H9 (cell line): ENCODE results near the gene THOC7. TPM values are rescaled to one million over a fixed set of nuclear protein-coding genes. Genes with fewer than 3 reads are reported as not detected.

Experiments used
- DNase-seq: peaks from one replicate; pipeline ENCODE4 v3.0.0-alpha.2; 2017
- H2AFZ ChIP-seq: one replicate; pipeline ENCODE4 v1.6.1; 2013; ENCODE audit warnings: mild to moderate bottlenecking, low read length, control low read depth, moderate library complexity
- H2AK5ac ChIP-seq: 2 replicates; pipeline ENCODE4 v1.6.1; 2013; ENCODE audit warnings: low read length, control low read depth, mixed read lengths; ENCODE audit not compliant: insufficient read length
- H2BK120ac ChIP-seq: one replicate; pipeline ENCODE4 v1.6.1; 2013; ENCODE audit warnings: low read depth, mild to moderate bottlenecking, low read length, control low read depth, inconsistent platforms; ENCODE audit not compliant: poor library complexity, severe bottlenecking
- H2BK12ac ChIP-seq: 2 replicates; pipeline ENCODE4 v1.6.1; 2013; ENCODE audit warnings: low read length, control low read depth, mixed read lengths, low read depth; ENCODE audit not compliant: insufficient read length
- H2BK15ac ChIP-seq: 2 replicates; pipeline ENCODE4 v1.6.1; 2013; ENCODE audit warnings: low read depth, low read length, control low read depth
- H2BK20ac ChIP-seq: one replicate; pipeline ENCODE4 v1.6.1; 2013; ENCODE audit warnings: low read depth, mild to moderate bottlenecking, low read length, control low read depth, inconsistent platforms; ENCODE audit not compliant: poor library complexity, severe bottlenecking
- H2BK5ac ChIP-seq: 2 replicates; pipeline ENCODE4 v1.6.1; 2013; ENCODE audit warnings: low read length, control low read depth, mixed read lengths; ENCODE audit not compliant: insufficient read length
- H3K14ac ChIP-seq: 2 replicates; pipeline ENCODE4 v1.6.1; 2013; ENCODE audit warnings: low read length, control low read depth; ENCODE audit not compliant: insufficient read depth
- H3K18ac ChIP-seq: 2 replicates; pipeline ENCODE4 v1.6.1; 2013; ENCODE audit warnings: low read depth, mild to moderate bottlenecking, mixed read lengths, low read length, control low read depth; ENCODE audit not compliant: insufficient read length
- H3K23ac ChIP-seq: 2 replicates; pipeline ENCODE4 v1.6.1; 2013; ENCODE audit warnings: low read length, control low read depth, mixed read lengths, low read depth; ENCODE audit not compliant: insufficient read length
- H3K23me2 ChIP-seq: 2 replicates; pipeline ENCODE4 v1.6.1; 2013; ENCODE audit warnings: low read depth, mild to moderate bottlenecking, mixed read lengths, low read length, control low read depth; ENCODE audit not compliant: insufficient read length, poor library complexity, severe bottlenecking
- H3K27ac ChIP-seq: 2 replicates; pipeline ENCODE4 v1.5.1; 2013; ENCODE audit warnings: low read length, control low read depth, mixed read lengths, low read depth; ENCODE audit not compliant: insufficient read length
- H3K27me3 ChIP-seq: 2 replicates; pipeline ENCODE4 v1.6.1; 2013; ENCODE audit warnings: low read length, control low read depth, inconsistent platforms; ENCODE audit not compliant: insufficient read depth
- H3K4ac ChIP-seq: 2 replicates; pipeline ENCODE4 v1.6.1; 2013; ENCODE audit warnings: low read depth, mild to moderate bottlenecking, control low read depth, inconsistent platforms, low read length, moderate library complexity
- H3K4me1 ChIP-seq: 2 replicates; pipeline ENCODE4 v1.6.1; 2013; ENCODE audit warnings: low read length, control low read depth, inconsistent platforms; ENCODE audit not compliant: insufficient read depth
- H3K4me2 ChIP-seq: 2 replicates; pipeline ENCODE4 v1.6.1; 2013; ENCODE audit warnings: low read length, control low read depth, mixed read lengths; ENCODE audit not compliant: insufficient read length, insufficient read depth
- H3K56ac ChIP-seq: 2 replicates; pipeline ENCODE4 v1.6.1; 2013; ENCODE audit warnings: low read depth, mild to moderate bottlenecking, mixed read lengths, low read length, control low read depth; ENCODE audit not compliant: insufficient read length
- H3K79me1 ChIP-seq: 2 replicates; pipeline ENCODE4 v1.6.1; 2013; ENCODE audit warnings: low read depth, mild to moderate bottlenecking, moderate library complexity, low read length, control low read depth, inconsistent platforms; ENCODE audit not compliant: insufficient read depth, poor library complexity, severe bottlenecking
- H3K79me2 ChIP-seq: 2 replicates; pipeline ENCODE4 v1.6.1; 2013; ENCODE audit warnings: low read length, control low read depth, inconsistent platforms; ENCODE audit not compliant: insufficient read depth
- H3K9ac ChIP-seq: 2 replicates; pipeline ENCODE4 v1.6.1; 2013; ENCODE audit warnings: low read length, control low read depth, mixed read lengths; ENCODE audit not compliant: insufficient read length; ENCODE audit errors: extremely low read depth
- H3K9me3 ChIP-seq: one replicate; pipeline ENCODE4 v1.6.1; 2013; ENCODE audit warnings: low read depth, low read length, inconsistent platforms; ENCODE audit not compliant: control insufficient read depth
- H3T11ph ChIP-seq: one replicate; pipeline ENCODE4 v1.6.1; 2013; ENCODE audit warnings: mild to moderate bottlenecking, low read length, control low read depth, inconsistent platforms
- H4K20me1 ChIP-seq: one replicate; pipeline ENCODE4 v1.6.1; 2013; ENCODE audit not compliant: control insufficient read depth, insufficient read length, insufficient read depth
- H4K5ac ChIP-seq: 2 replicates; pipeline ENCODE4 v1.6.1; 2013; ENCODE audit warnings: low read depth, mild to moderate bottlenecking, mixed read lengths, low read length, control low read depth; ENCODE audit not compliant: insufficient read length
- H4K8ac ChIP-seq: replicated peaks from 2 replicates; pipeline ENCODE4 v1.6.1; 2013; ENCODE audit warnings: low read length, control low read depth, mixed read lengths, low read depth; ENCODE audit not compliant: insufficient read length
- H4K91ac ChIP-seq: 2 replicates; pipeline ENCODE4 v1.6.1; 2013; ENCODE audit warnings: low read depth, mild to moderate bottlenecking, moderate library complexity, mixed read lengths, low read length, control low read depth; ENCODE audit not compliant: insufficient read length
- H3K27ac Mint-ChIP-seq, 3 experiments: 2 replicates in 2 of 3; 3 replicates in 1 of 3; pipeline ENCODE4 v1.8.0; 2020 to 2021; ENCODE audit warnings: mixed read lengths in 3 of 3, mild to moderate bottlenecking in 1 of 3, moderate library complexity in 1 of 3
- H3K27me3 Mint-ChIP-seq: 2 replicates; pipeline ENCODE4 v1.8.0; 2021; ENCODE audit warnings: low read depth, mild to moderate bottlenecking, moderate library complexity, mixed read lengths
- H3K36me3 Mint-ChIP-seq, 3 experiments: 2 replicates in 2 of 3; 3 replicates in 1 of 3; pipeline ENCODE4 v1.8.0; 2020 to 2021; ENCODE audit warnings: low read depth in 3 of 3, mixed read lengths in 3 of 3; ENCODE audit not compliant: insufficient read depth in 1 of 3
- H3K4me1 Mint-ChIP-seq, 2 experiments: 2 replicates each; pipeline ENCODE4 v1.8.0; 2020; ENCODE audit warnings: mixed read lengths in 2 of 2
- H3K4me3 Mint-ChIP-seq, 2 experiments: 2 replicates in 1 of 2; 3 replicates in 1 of 2; pipeline ENCODE4 v1.8.0; 2020 to 2021; ENCODE audit warnings: mild to moderate bottlenecking in 2 of 2, mixed read lengths in 2 of 2, moderate library complexity in 1 of 2
- H3K9me3 Mint-ChIP-seq, 2 experiments: 2 replicates in 1 of 2; 3 replicates in 1 of 2; pipeline ENCODE4 v1.8.0; 2020; ENCODE audit warnings: mild to moderate bottlenecking in 2 of 2, mixed read lengths in 2 of 2, moderate library complexity in 1 of 2
- CTCF ChIP-seq: fragments of 200-600 bp; sonication (generic); conservative IDR thresholded peaks from 3 replicates; pipeline ENCODE4 v1.8.0; 2021; ENCODE audit warnings: antibody characterized with exemption, mild to moderate bottlenecking
- WGBS: extraction: QIAGEN DNeasy Blood & Tissue Kit; methylation state at CpG from one replicate; pipeline ENCODE4 v1.1.7; 2013; ENCODE audit warnings: missing lambda C conversion rate, low lambda C conversion rate, mixed read lengths; ENCODE audit not compliant: insufficient read length; ENCODE audit errors: extremely low coverage; 5-methylcytosine and 5-hydroxymethylcytosine counted together
- total RNA-seq: library from RNA; stranded (reverse); gene quantifications from 2 replicates; pipeline ENCODE4 v1.2.1, GENCODE V29; 2021

THOC7 gene
- total RNA-seq, 1 experiment from 2014 or later = 63.3 TPM

DNA sequence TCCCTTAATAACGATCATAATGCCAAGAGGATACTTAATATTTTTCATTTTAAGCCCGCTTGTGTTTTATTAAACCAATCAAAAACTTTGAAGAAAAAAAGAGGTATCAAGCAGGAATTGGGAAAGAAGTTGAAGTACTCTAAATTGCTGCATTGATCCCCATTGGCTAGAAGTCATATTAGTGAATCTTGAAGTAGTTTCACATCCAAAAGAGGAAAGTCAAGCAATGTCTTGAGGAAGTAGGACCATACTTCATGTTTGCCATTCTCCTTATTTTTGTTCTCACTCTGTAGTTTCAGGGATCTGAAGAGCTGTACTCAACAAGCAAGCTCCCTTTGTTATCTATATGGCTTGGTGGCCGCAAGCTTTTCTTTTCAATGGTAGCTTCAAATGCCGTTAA, 46.4 kb upstream of the THOC7 start:
- H2AK5ac ChIP-seq = no peak overlapping the region
- no peaks in the 10 kb centered on the region for H3K79me1 ChIP-seq
- H2BK12ac ChIP-seq = no peak overlapping the region
- H3K18ac ChIP-seq = no peak overlapping the region
- H3K14ac ChIP-seq = no peak overlapping the region
- H3K56ac ChIP-seq = no peak overlapping the region
- Mint-ChIP-seq H3K4me1 (peaks cover 21 to 26% of the 10 kb centered on the region in 2 experiments), H3K36me3 (peaks cover 4 to 11% (median 7%) of the 10 kb centered on the region in 3 experiments; a peak in 6 of 7 replicates), H3K27ac (no peak overlapping the region), H3K4me3 (no peak overlapping the region), H3K27me3 (no peaks in the 10 kb centered on the region; the same call in none of the 2 replicates), H3K9me3 (no peaks in the 10 kb centered on the region; a peak in 1 of 5 replicates)
- H3K27ac ChIP-seq = no peak overlapping the region
- H2BK120ac ChIP-seq = no peak overlapping the region
- peaks cover 10% of the 10 kb centered on the region for H3K23me2 ChIP-seq
- no peak overlapping the region for H4K8ac ChIP-seq
- TF ChIP-seq CTCF = no peak
- no peaks in the 10 kb centered on the region for H3K9me3 ChIP-seq
- no peaks in the 10 kb centered on the region for H4K20me1 ChIP-seq
- H3K23ac ChIP-seq = no peak overlapping the region
- no peaks in the 10 kb centered on the region for H3K27me3 ChIP-seq
- no CpG with 5 or more reads among the region's 4 CpGs for WGBS
- no peak overlapping the region for H2BK20ac ChIP-seq
- no peak for DNase-seq
- no peak overlapping the region for H3K4me2 ChIP-seq
- H2BK15ac ChIP-seq = no peak overlapping the region
- H3K4me1 ChIP-seq = no peaks in the 10 kb centered on the region
- no peak overlapping the region for H2AFZ ChIP-seq
- no peak overlapping the region for H4K5ac ChIP-seq
- H4K91ac ChIP-seq = no peak overlapping the region
- H3K79me2 ChIP-seq = no peaks in the 10 kb centered on the region
- H3K4ac ChIP-seq = no peak overlapping the region
- no peak overlapping the region for H2BK5ac ChIP-seq
- no peak overlapping the region for H3K9ac ChIP-seq
- H3T11ph ChIP-seq = no peak overlapping the region
